Esophagus muscularis mucosa (tissue), 4 donors: ENCODE data around the gene IQGAP1. TPM values are rescaled to one million over a fixed set of nuclear protein-coding genes. Genes with fewer than 3 reads are reported as not detected.
"Not testable (repeated sequence)": the region's sequence is repeated elsewhere in the genome, so short reads cannot be mapped to it uniquely, and the experiment has no call there.

Source experiments
- DNase-seq: peaks from one replicate; pipeline ENCODE4 v3.0.0-alpha.2; 2017; ENCODE audit errors: extremely low spot score
- H3K27ac ChIP-seq, 4 donors: fragments of 200-600 bp; sonication (generic); replicated peaks in 1 of 4; 1 replicate in 3 of 4; 2 replicates in 1 of 4; pipeline ENCODE4 v1.5.1; 2016 to 2019; ENCODE audit warnings: mild to moderate bottlenecking in 1 of 4
- H3K27me3 ChIP-seq, 4 donors: fragments of 200-600 bp; sonication (generic); one replicate each; pipeline versions ENCODE4 v1.5.1 to v1.6.0; 2016 to 2019
- H3K36me3 ChIP-seq, 4 donors: fragments of 200-600 bp; sonication (generic); one replicate each; pipeline ENCODE4 v1.5.1; 2016 to 2019
- H3K4me1 ChIP-seq, 4 donors: fragments of 200-600 bp; sonication (generic); one replicate each; pipeline ENCODE4 v1.5.1; 2016 to 2019
- H3K4me3 ChIP-seq, 4 donors: fragments of 200-600 bp; sonication (generic); 1 replicate in 2 of 4; 2 replicates in 2 of 4; pipeline ENCODE4 v1.5.1; 2016 to 2019; ENCODE audit warnings: mild to moderate bottlenecking in 4 of 4, moderate library complexity in 1 of 4
- H3K9me3 ChIP-seq, 4 donors: fragments of 200-600 bp; sonication (generic); 1 replicate in 3 of 4; 2 replicates in 1 of 4; pipeline ENCODE4 v1.5.1; 2016 to 2019
- CTCF ChIP-seq, 3 experiments: fragments of 200-600 bp in 2 of 3; fragments of 450-650 bp in 1 of 3; sonication (generic) in 2 of 3; IDR thresholded peaks; one replicate each; pipeline ENCODE4 v1.5.1; 2017 to 2019; ENCODE audit warnings: antibody characterized with exemption in 3 of 3, mild to moderate bottlenecking in 2 of 3, moderate library complexity in 1 of 3
- EP300 ChIP-seq: sonication (generic); formaldehyde crosslinking; IDR thresholded peaks from one replicate; pipeline ENCODE4 v1.6.1; 2017; ENCODE audit warnings: antibody characterized with exemption
- POLR2A ChIP-seq: fragments of 450-650 bp; IDR thresholded peaks from one replicate; pipeline ENCODE4 v1.6.1; 2017; ENCODE audit warnings: antibody characterized with exemption, moderate library complexity, mild to moderate bottlenecking, low read depth
- POLR2AphosphoS5 ChIP-seq, 2 donors: sonication (generic); formaldehyde crosslinking; IDR thresholded peaks; one replicate each; pipeline ENCODE4 v1.6.1; 2017; ENCODE audit warnings: antibody characterized with exemption in 2 of 2
- WGBS: methylation state at CpG from one replicate; pipeline ENCODE4 v1.1.5; 2018; 5-methylcytosine and 5-hydroxymethylcytosine counted together
- intact Hi-C: fragments of 100-400 bp; cut with DNase I; formaldehyde crosslinking; loops from one replicate; pipeline ENCODE4 v1.15.1; 2023
- total RNA-seq, 4 donors: library from RNA; depleted of rRNA; stranded (reverse); fragments of >200 nt; gene quantifications; one replicate each; pipeline versions ENCODE4 v1.1.0 to v1.2.1, GENCODE V29; 2016

The IQGAP1 gene
- total RNA-seq, 4 donors from 2014 or later: 212 to 293 (median 251) TPM

- Histone ChIP-seq H3K9me3 (no peaks in the 10 kb centered on the region), H3K4me1 (peaks cover 0 to 12% (median 9%) of the 10 kb centered on the region in 4 donors), H3K27me3 (no peaks in the 10 kb centered on the region), H3K36me3 (no peaks in the 10 kb centered on the region), H3K4me3 (no peak overlapping the region), H3K27ac (no peak overlapping the region)
- WGBS: 83% methylated on average over 1 of the region's 1 CpG
- no peak for DNase-seq
- intact Hi-C loops: no loop called here
- no peak for TF ChIP-seq POLR2AphosphoS5 (IDR thresholded peaks at IDR 0.05)
- TF ChIP-seq POLR2A: no peak
- no peak for TF ChIP-seq EP300
- TF ChIP-seq CTCF (IDR thresholded peaks at IDR 0.05): no peak
These were observed 43.4 kb upstream of the IQGAP1 start for GRCh38 chr15:90344662-90345061.

- TF ChIP-seq POLR2AphosphoS5 (IDR thresholded peaks at IDR 0.05): no peak
- no peak for TF ChIP-seq EP300
- no peak for TF ChIP-seq CTCF (IDR thresholded peaks at IDR 0.05)
- no peak for TF ChIP-seq POLR2A
- H3K27me3 ChIP-seq: no peaks in the 10 kb centered on the region
- H3K36me3 ChIP-seq: no peaks in the 10 kb centered on the region
- intact Hi-C loops: no loop called here
- no peak for DNase-seq
- H3K4me3 ChIP-seq: no peak overlapping the region
- WGBS: 25% methylated on average over 2 of the region's 2 CpGs
- peaks cover 0 to 12% (median 9%) of the 10 kb centered on the region in 4 donors for H3K4me1 ChIP-seq
- H3K27ac ChIP-seq: no peak overlapping the region
- H3K9me3 ChIP-seq: no peaks in the 10 kb centered on the region
These were observed 42.2 kb upstream of the IQGAP1 start for GRCh38 chr15:90345857-90346256.

- H3K27ac ChIP-seq, H3K27me3 ChIP-seq, intact Hi-C loops, H3K9me3 ChIP-seq, H3K36me3 ChIP-seq, DNase-seq, H3K4me3 ChIP-seq: not testable (repeated sequence)
- WGBS: 100% methylated on average over 1 of the region's 1 CpG
- peaks cover 8 to 14% (median 12%) of the 10 kb centered on the region in 4 donors for H3K4me1 ChIP-seq
These were observed 40.5 kb upstream of the IQGAP1 start for GRCh38 chr15:90347431-90348065.

GRCh38 chr15:90348456-90348855 lies 39.6 kb upstream of the IQGAP1 start:
- H3K4me3 ChIP-seq: no peak overlapping the region
- WGBS: 90% methylated on average over 6 of the region's 6 CpGs
- TF ChIP-seq POLR2A (no peak), EP300 (no peak), CTCF (IDR thresholded peaks at IDR 0.05) (no peak), POLR2AphosphoS5 (IDR thresholded peaks at IDR 0.05) (no peak)

GRCh38 chr15:90349072-90349471 lies 39.0 kb upstream of the IQGAP1 start:
- no peaks in the 10 kb centered on the region for H3K27me3 ChIP-seq
- no peaks in the 10 kb centered on the region for H3K9me3 ChIP-seq
- H3K4me3 ChIP-seq: no peak overlapping the region
- intact Hi-C loops: no loop called here
- peaks cover 9 to 14% (median 11%) of the 10 kb centered on the region in 4 donors for H3K4me1 ChIP-seq
- no peaks in the 10 kb centered on the region for H3K36me3 ChIP-seq
- no peak overlapping the region for H3K27ac ChIP-seq
- no peak for TF ChIP-seq CTCF (IDR thresholded peaks at IDR 0.05)
- TF ChIP-seq EP300: no peak
- no peak for TF ChIP-seq POLR2A
- no peak for TF ChIP-seq POLR2AphosphoS5 (IDR thresholded peaks at IDR 0.05)
- no peak for DNase-seq
- 96% methylated on average over 21 of the region's 21 CpGs for WGBS

More at GRCh38 chr15:90348456-90348855, 39.6 kb upstream of the IQGAP1 start:
- intact Hi-C loops: no loop called here
- no peaks in the 10 kb centered on the region for H3K9me3 ChIP-seq
- no peak overlapping the region for H3K27ac ChIP-seq
- no peaks in the 10 kb centered on the region for H3K36me3 ChIP-seq
- H3K4me1 ChIP-seq: peaks cover 9 to 14% (median 11%) of the 10 kb centered on the region in 4 donors
- no peak for DNase-seq
- H3K27me3 ChIP-seq: no peaks in the 10 kb centered on the region
